H1 (cell line): ENCODE data around the gene ANKRD11. TPM values are rescaled to one million over a fixed set of nuclear protein-coding genes. Genes with fewer than 3 reads are reported as not detected.

Experiments
- CREB1 ChIP-seq: IDR thresholded peaks from 2 replicates; pipeline ENCODE4 v1.6.1; 2012; ENCODE audit warnings: inconsistent platforms
- EP300 ChIP-seq, 2 experiments: IDR thresholded peaks; 1 replicate in 1 of 2; 2 replicates in 1 of 2; pipeline ENCODE4 v1.6.1; 2011 to 2012; ENCODE audit warnings: low read depth in 2 of 2, low read length in 2 of 2, mild to moderate bottlenecking in 2 of 2, borderline replicate concordance in 1 of 2, inconsistent platforms in 1 of 2, moderate library complexity in 1 of 2
- GTF2F1 ChIP-seq: IDR thresholded peaks from 2 replicates; pipeline ENCODE4 v1.6.1; 2012; ENCODE audit warnings: low read depth, low read length, improper control_type of control experiment, borderline replicate concordance
- YY1 ChIP-seq: IDR thresholded peaks from 2 replicates; pipeline ENCODE4 v1.6.1; 2011; ENCODE audit warnings: low read depth, mild to moderate bottlenecking, low read length
- polyA plus RNA-seq, 7 experiments: library from polyadenylated mRNA; depleted of rRNA in 3 of 7; stranded (reverse) in 5 of 7; unstranded in 2 of 7; fragments of >200 nt in 5 of 7; fragments of 200-250 nt in 2 of 7; gene quantifications; 1 replicate in 5 of 7; 2 replicates in 1 of 7; 4 replicates in 1 of 7; pipeline versions ENCODE4 v1.2.1 to v1.2.3, GENCODE V29; 2011 to 2013; ENCODE audit warnings: missing spikeins in 2 of 7, mixed read lengths in 2 of 7
- total RNA-seq: library from RNA; stranded (reverse); fragmentation: NEBNext Ultra II Directional; extraction: Animal tissue kit (Norgen Biotek cat#: 25700); gene quantifications from 2 replicates; pipeline ENCODE4 v1.2.1, GENCODE V29; 2021

The ANKRD11 gene
- total and polyA plus RNA-seq, 2 of the 8 experiments (the other 6 are each of a cell fraction or from before 2014, with no cell fraction given), result 46.5 to 142 TPM

GRCh38 chr16:89282523-89282922 is 207.8 kb downstream of the ANKRD11 start (continued):
- TF ChIP-seq YY1, result no peak
- TF ChIP-seq GTF2F1, result no peak
- TF ChIP-seq EP300 (IDR thresholded peaks at IDR 0.05; ENCODE audit: borderline replicate concordance in 1 of 2, low read depth in 2 of 2, low read length in 2 of 2), result no peak
- TF ChIP-seq CREB1, result no peak
